GM12801 (cell line): ENCODE results near the gene CDKL1.

ENCODE experiments used
- CTCF ChIP-seq: IDR thresholded peaks from one replicate; pipeline ENCODE4 v1.5.1; 2011; ENCODE audit warnings: control low read depth; ENCODE audit not compliant: insufficient read length; ENCODE audit errors: extremely low read depth

Gene CDKL1

GRCh38 chr14:50310445-50310844, 86.2 kb downstream of the CDKL1 start:
- TF ChIP-seq CTCF: no peak

GRCh38 chr14:50308363-50308915, 88.2 kb downstream of the CDKL1 start:
- TF ChIP-seq CTCF: no peak

GRCh38 chr14:50303744-50304471, 92.8 kb downstream of the CDKL1 start:
- no peak for TF ChIP-seq CTCF

GRCh38 chr14:50301914-50302313, 94.8 kb downstream of the CDKL1 start:
- TF ChIP-seq CTCF: no peak

GRCh38 chr14:50299585-50299984, 97.1 kb downstream of the CDKL1 start:
- TF ChIP-seq CTCF: no peak

GRCh38 chr14:50290306-50290705, 106.4 kb downstream of the CDKL1 start:
- TF ChIP-seq CTCF: no peak

GRCh38 chr14:50288146-50288545, 108.5 kb downstream of the CDKL1 start:
- no peak for TF ChIP-seq CTCF

- TF ChIP-seq CTCF: no peak
Measured at GRCh38 chr14:50285861-50286260, 110.8 kb downstream of the CDKL1 start.
